Chondrocyte (in vitro differentiated cells): ENCODE data around the gene ZNF470. TPM values are rescaled to one million over a fixed set of nuclear protein-coding genes. Genes with fewer than 3 reads are reported as not detected.

Experiments used
- DNase-seq: peaks from one replicate; pipeline ENCODE4 v3.0.0; 2021; ENCODE audit warnings: mixed read lengths, low spot score
- H3K27ac Mint-ChIP-seq: one replicate; pipeline ENCODE4 v1.8.0; 2021; ENCODE audit warnings: mild to moderate bottlenecking, moderate library complexity, mixed read lengths; ENCODE audit not compliant: unreplicated experiment
- H3K27me3 Mint-ChIP-seq: 2 replicates; pipeline ENCODE4 v1.8.0; 2021; ENCODE audit warnings: low read depth, mixed read lengths
- H3K36me3 Mint-ChIP-seq: 2 replicates; pipeline ENCODE4 v1.8.0; 2021; ENCODE audit warnings: low read depth, mixed read lengths
- H3K4me1 Mint-ChIP-seq: 2 replicates; pipeline ENCODE4 v1.8.0; 2021; ENCODE audit warnings: low read depth, mild to moderate bottlenecking, mixed read lengths
- H3K4me3 Mint-ChIP-seq: one replicate; pipeline ENCODE4 v1.8.0; 2021; ENCODE audit warnings: mild to moderate bottlenecking, moderate library complexity, mixed read lengths; ENCODE audit not compliant: unreplicated experiment
- H3K9me3 Mint-ChIP-seq: 2 replicates; pipeline ENCODE4 v1.8.0; 2021; ENCODE audit warnings: low read depth, mixed read lengths
- CTCF ChIP-seq: fragments of 200-600 bp; sonication (generic); IDR thresholded peaks from 2 replicates; pipeline ENCODE4 v1.5.0; 2021; ENCODE audit warnings: antibody characterized with exemption, mild to moderate bottlenecking, moderate library complexity
- total RNA-seq: library from RNA; stranded (reverse); gene quantifications from 3 replicates; pipeline ENCODE4 v1.2.1, GENCODE V29; 2021

The ZNF470 gene
- total RNA-seq, 1 donor from 2014 or later: 4.2 TPM

- TF ChIP-seq CTCF: no peak
- Mint-ChIP-seq H3K4me3 (no peak overlapping the region), H3K27me3 (no peaks in the 10 kb centered on the region), H3K4me1 (no peaks in the 10 kb centered on the region), H3K36me3 (peaks cover 65% of the 10 kb centered on the region), H3K9me3 (peaks cover 51% of the 10 kb centered on the region), H3K27ac (no peak overlapping the region)
- DNase-seq: no peak
These were observed 51.9 kb downstream of the ZNF470 start for GRCh38 chr19:56619121-56619520.

DNA sequence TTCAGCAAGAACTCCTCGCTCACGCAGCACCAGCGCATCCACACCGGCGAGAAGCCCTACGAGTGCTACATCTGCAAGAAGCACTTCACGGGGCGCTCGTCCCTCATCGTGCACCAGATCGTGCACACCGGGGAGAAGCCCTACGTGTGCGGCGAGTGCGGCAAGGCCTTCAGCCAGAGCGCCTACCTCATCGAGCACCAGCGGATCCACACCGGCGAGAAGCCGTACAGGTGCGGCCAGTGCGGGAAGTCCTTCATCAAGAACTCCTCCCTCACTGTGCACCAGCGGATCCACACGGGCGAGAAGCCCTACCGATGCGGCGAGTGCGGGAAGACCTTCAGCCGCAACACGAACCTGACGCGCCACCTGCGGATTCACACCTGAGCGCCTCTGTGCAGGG lies 55.1 kb downstream of the ZNF470 start:
- Mint-ChIP-seq H3K9me3 (peaks cover 29% of the 10 kb centered on the region), H3K36me3 (peaks cover 55% of the 10 kb centered on the region), H3K4me1 (no peaks in the 10 kb centered on the region), H3K27ac (no peak overlapping the region), H3K27me3 (no peaks in the 10 kb centered on the region), H3K4me3 (no peak overlapping the region)
- no peak for DNase-seq
- no peak for TF ChIP-seq CTCF

DNA sequence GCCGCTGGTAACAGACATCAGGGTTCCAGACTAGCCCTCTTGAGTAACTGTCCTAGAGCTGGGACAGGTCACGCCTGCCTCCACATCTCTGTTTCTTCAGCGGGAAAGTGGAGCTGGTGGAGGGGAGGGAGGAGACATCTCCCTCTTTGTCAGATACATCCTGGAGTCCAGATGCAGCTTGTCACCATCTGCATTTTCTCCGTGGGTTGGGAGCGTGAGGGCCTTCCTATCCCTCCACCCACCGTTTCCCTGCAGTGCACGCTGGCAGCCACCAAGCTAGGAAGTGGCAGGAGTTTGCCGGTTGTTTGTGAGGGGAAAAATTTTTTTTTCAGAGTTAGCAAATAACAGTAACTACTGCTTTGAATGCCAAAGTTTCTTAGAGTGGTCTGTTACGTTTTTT lies 55.7 kb downstream of the ZNF470 start:
- Mint-ChIP-seq H3K27me3 (no peaks in the 10 kb centered on the region), H3K27ac (no peak overlapping the region), H3K4me1 (no peaks in the 10 kb centered on the region), H3K36me3 (peaks cover 49% of the 10 kb centered on the region), H3K9me3 (peaks cover 29% of the 10 kb centered on the region), H3K4me3 (no peak overlapping the region)
- DNase-seq: no peak
- TF ChIP-seq CTCF: no peak

GRCh38 chr19:56625708-56626107 lies 58.4 kb downstream of the ZNF470 start:
- Mint-ChIP-seq H3K36me3 (peaks cover 37% of the 10 kb centered on the region), H3K27ac (no peak overlapping the region), H3K4me1 (no peaks in the 10 kb centered on the region), H3K4me3 (no peak overlapping the region), H3K9me3 (peaks cover 38% of the 10 kb centered on the region), H3K27me3 (no peaks in the 10 kb centered on the region)
- no peak for TF ChIP-seq CTCF
- DNase-seq: no peak

- no peaks in the 10 kb centered on the region for H3K27me3 Mint-ChIP-seq
- H3K36me3 Mint-ChIP-seq: peaks cover 2% of the 10 kb centered on the region
- no peak for TF ChIP-seq CTCF
- H3K4me3 Mint-ChIP-seq: no peak overlapping the region
- H3K4me1 Mint-ChIP-seq: no peaks in the 10 kb centered on the region
- DNase-seq: no peak
- no peak overlapping the region for H3K27ac Mint-ChIP-seq
- peaks cover 62% of the 10 kb centered on the region for H3K9me3 Mint-ChIP-seq
These were observed 65.8 kb downstream of the ZNF470 start for GRCh38 chr19:56633021-56633420.
